GM23338 (cell line): ENCODE results near the gene MED13L. TPM values are rescaled to one million over a fixed set of nuclear protein-coding genes. Genes with fewer than 3 reads are reported as not detected.

Experiments
- ATAC-seq: fragments of 200-7000 bp; cut with Tn5 transposase; 3 replicates; pipeline ENCODE4 v1.9.1; 2020
- DNase-seq: peaks from one replicate; pipeline ENCODE4 v3.0.0-alpha.2; 2015; ENCODE audit warnings: low spot score
- H2AFZ ChIP-seq: fragments of 200-600 bp; sonication (generic); 2 replicates; pipeline ENCODE4 v1.8.0; 2016; ENCODE audit warnings: antibody characterized with exemption, mild to moderate bottlenecking, moderate library complexity
- H3F3A ChIP-seq: fragments of 200-600 bp; sonication (generic); replicated peaks from 2 replicates; pipeline ENCODE4 v1.8.0; 2017; ENCODE audit warnings: antibody characterized with exemption, mixed run types, low read depth
- H3K27ac ChIP-seq: fragments of 200-600 bp; sonication (generic); 2 replicates; pipeline ENCODE4 v1.6.1; 2016; ENCODE audit warnings: low read depth
- H3K27me3 ChIP-seq: fragments of 200-600 bp; sonication (generic); 2 replicates; pipeline ENCODE4 v1.8.0; 2016; ENCODE audit warnings: mild to moderate bottlenecking, mixed run types, moderate library complexity; ENCODE audit not compliant: insufficient read depth
- H3K36me3 ChIP-seq: fragments of 200-600 bp; sonication (generic); 2 replicates; pipeline ENCODE4 v1.8.0; 2016; ENCODE audit warnings: mild to moderate bottlenecking; ENCODE audit not compliant: insufficient read depth
- H3K4me1 ChIP-seq: fragments of 200-600 bp; sonication (generic); 2 replicates; pipeline ENCODE4 v1.8.0; 2016; ENCODE audit warnings: mild to moderate bottlenecking, moderate library complexity; ENCODE audit not compliant: insufficient read depth
- H3K4me2 ChIP-seq: fragments of 200-600 bp; sonication (generic); 2 replicates; pipeline ENCODE4 v1.7.1; 2017; ENCODE audit warnings: mixed run types
- H3K4me3 ChIP-seq: fragments of 200-600 bp; sonication (generic); 2 replicates; pipeline ENCODE4 v1.6.1; 2016; ENCODE audit warnings: mixed run types
- H3K79me2 ChIP-seq: fragments of 200-600 bp; sonication (generic); replicated peaks from 2 replicates; pipeline ENCODE4 v1.8.0; 2017; ENCODE audit warnings: mild to moderate bottlenecking; ENCODE audit not compliant: insufficient read depth
- H3K9me2 ChIP-seq: fragments of 200-600 bp; sonication (generic); 2 replicates; pipeline ENCODE4 v1.8.0; 2017; ENCODE audit not compliant: insufficient read depth
- H4K20me1 ChIP-seq: fragments of 200-600 bp; sonication (generic); replicated peaks from 2 replicates; pipeline ENCODE4 v1.8.0; 2017; ENCODE audit warnings: mild to moderate bottlenecking; ENCODE audit not compliant: insufficient read depth
- H3K27ac Mint-ChIP-seq: 2 replicates; pipeline ENCODE4 v1.8.0; 2020; ENCODE audit warnings: inconsistent platforms, mild to moderate bottlenecking, moderate library complexity, mixed read lengths
- H3K27me3 Mint-ChIP-seq: 3 replicates; pipeline ENCODE4 v1.8.0; 2022; ENCODE audit warnings: low read depth, mild to moderate bottlenecking, moderate library complexity, mixed read lengths, inconsistent platforms; ENCODE audit not compliant: insufficient read depth, poor library complexity
- H3K36me3 Mint-ChIP-seq: 3 replicates; pipeline ENCODE4 v1.8.0; 2021; ENCODE audit warnings: low read depth, mild to moderate bottlenecking, inconsistent platforms, moderate library complexity, mixed read lengths
- H3K4me1 Mint-ChIP-seq: 3 replicates; pipeline ENCODE4 v1.8.0; 2020; ENCODE audit warnings: mild to moderate bottlenecking, inconsistent platforms, mixed read lengths
- H3K4me3 Mint-ChIP-seq: 3 replicates; pipeline ENCODE4 v1.8.0; 2021; ENCODE audit warnings: moderate library complexity, mild to moderate bottlenecking, inconsistent platforms, mixed read lengths
- H3K9me3 Mint-ChIP-seq: 3 replicates; pipeline ENCODE4 v1.8.0; 2020; ENCODE audit warnings: moderate library complexity, mild to moderate bottlenecking, inconsistent platforms, mixed read lengths
- CREB1 ChIP-seq: fragments of 250-450 bp; sonication (Bioruptor Pico); IDR thresholded peaks from 2 replicates; pipeline ENCODE4 v1.5.0; 2020; ENCODE audit warnings: low read depth, mild to moderate bottlenecking, moderate library complexity
- POLR2AphosphoS5 ChIP-seq: IDR thresholded peaks from 2 replicates; pipeline ENCODE4 v1.6.1; 2016; ENCODE audit warnings: antibody characterized with exemption, low read depth
- ZNF114 ChIP-seq: fragments of 250-450 bp; sonication (Bioruptor Pico); IDR thresholded peaks from 2 replicates; pipeline ENCODE4 v1.5.0; 2020; ENCODE audit warnings: mild to moderate bottlenecking, moderate library complexity
- ZNF462 ChIP-seq: fragments of 250-450 bp; sonication (Bioruptor Pico); IDR thresholded peaks from 2 replicates; pipeline ENCODE4 v1.5.0; 2020; ENCODE audit warnings: mild to moderate bottlenecking, moderate library complexity
- polyA plus RNA-seq: library from polyadenylated mRNA; unstranded; fragments of >200 nt; fragmentation: Nextera tagmentation; extraction: Ambion mirVana; gene quantifications from 2 replicates; pipeline ENCODE4 v1.2.1, GENCODE V29; 2016
- total RNA-seq: library from RNA; depleted of rRNA; stranded (reverse); fragments of >200 nt; shearing (Covaris generic); gene quantifications from 2 replicates; pipeline ENCODE4 v1.2.3, GENCODE V29; 2014
- TF ChIP-seq, protein P1 (sequence below), 2 experiments: fragments of 200-600 bp in 1 of 2; sonication (generic) in 1 of 2; conservative IDR thresholded peaks; 2 replicates each; pipeline versions ENCODE4 v1.5.1 to v1.6.1; 2016 to 2017; ENCODE audit warnings: antibody characterized with exemption in 2 of 2, low read depth in 2 of 2, mild to moderate bottlenecking in 2 of 2, moderate library complexity in 1 of 2
- TF ChIP-seq, protein P2 (sequence below): IDR thresholded peaks from 2 replicates; pipeline ENCODE4 v1.6.1; 2016; ENCODE audit warnings: antibody characterized with exemption

Gene MED13L
- total and polyA plus RNA-seq, 2 experiments from 2014 or later = 20.9 to 73.6 TPM

DNA sequence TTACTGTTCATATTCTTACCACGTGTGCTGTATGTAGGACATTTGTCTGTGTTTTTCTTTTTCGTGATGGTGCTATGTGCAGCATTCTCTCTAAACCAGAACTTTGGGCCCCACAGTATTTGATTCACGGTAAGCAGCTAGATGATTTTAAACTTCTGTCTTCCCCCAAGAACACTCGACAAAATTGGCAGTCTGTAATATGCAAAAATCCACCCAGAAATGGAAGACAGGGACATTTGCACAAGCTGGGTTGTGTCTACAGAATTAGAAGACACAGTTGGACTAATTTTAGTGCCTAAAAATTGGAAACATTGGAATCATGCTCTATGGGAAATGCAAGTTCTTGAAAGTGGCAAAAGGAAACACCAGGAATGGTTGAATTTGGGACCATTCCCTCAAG lies 24.1 kb upstream of the MED13L start:
- H2AFZ ChIP-seq = peak overlapping the region; percentile 95; the same call in 1 of the 2 replicates
- H3K4me2 ChIP-seq = no peak overlapping the region
- H3K36me3 Mint-ChIP-seq = no peaks in the 10 kb centered on the region
- no peaks in the 10 kb centered on the region for H3K9me2 ChIP-seq
- DNase-seq (no peak), ATAC-seq (no peak)
- no peaks in the 10 kb centered on the region for H3K79me2 ChIP-seq
- H3K36me3 ChIP-seq = no peaks in the 10 kb centered on the region
- H3K4me3 Mint-ChIP-seq = no peak overlapping the region
- H3F3A ChIP-seq = no peaks in the 10 kb centered on the region
- H4K20me1 ChIP-seq = no peaks in the 10 kb centered on the region
- H3K27me3 ChIP-seq = no peaks in the 10 kb centered on the region
- no peak overlapping the region for H3K27ac Mint-ChIP-seq
- TF ChIP-seq POLR2AphosphoS5 (no peak), ZNF114 (CRISPR knock-in tag) (no peak), CREB1 (CRISPR knock-in tag) (no peak)
- TF ChIP-seq, protein P1, sequence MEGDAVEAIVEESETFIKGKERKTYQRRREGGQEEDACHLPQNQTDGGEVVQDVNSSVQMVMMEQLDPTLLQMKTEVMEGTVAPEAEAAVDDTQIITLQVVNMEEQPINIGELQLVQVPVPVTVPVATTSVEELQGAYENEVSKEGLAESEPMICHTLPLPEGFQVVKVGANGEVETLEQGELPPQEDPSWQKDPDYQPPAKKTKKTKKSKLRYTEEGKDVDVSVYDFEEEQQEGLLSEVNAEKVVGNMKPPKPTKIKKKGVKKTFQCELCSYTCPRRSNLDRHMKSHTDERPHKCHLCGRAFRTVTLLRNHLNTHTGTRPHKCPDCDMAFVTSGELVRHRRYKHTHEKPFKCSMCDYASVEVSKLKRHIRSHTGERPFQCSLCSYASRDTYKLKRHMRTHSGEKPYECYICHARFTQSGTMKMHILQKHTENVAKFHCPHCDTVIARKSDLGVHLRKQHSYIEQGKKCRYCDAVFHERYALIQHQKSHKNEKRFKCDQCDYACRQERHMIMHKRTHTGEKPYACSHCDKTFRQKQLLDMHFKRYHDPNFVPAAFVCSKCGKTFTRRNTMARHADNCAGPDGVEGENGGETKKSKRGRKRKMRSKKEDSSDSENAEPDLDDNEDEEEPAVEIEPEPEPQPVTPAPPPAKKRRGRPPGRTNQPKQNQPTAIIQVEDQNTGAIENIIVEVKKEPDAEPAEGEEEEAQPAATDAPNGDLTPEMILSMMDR (conservative IDR thresholded peaks at IDR 0.05; ENCODE audit: low read depth in 2 of 2) = no peak
- TF ChIP-seq, protein P2, sequence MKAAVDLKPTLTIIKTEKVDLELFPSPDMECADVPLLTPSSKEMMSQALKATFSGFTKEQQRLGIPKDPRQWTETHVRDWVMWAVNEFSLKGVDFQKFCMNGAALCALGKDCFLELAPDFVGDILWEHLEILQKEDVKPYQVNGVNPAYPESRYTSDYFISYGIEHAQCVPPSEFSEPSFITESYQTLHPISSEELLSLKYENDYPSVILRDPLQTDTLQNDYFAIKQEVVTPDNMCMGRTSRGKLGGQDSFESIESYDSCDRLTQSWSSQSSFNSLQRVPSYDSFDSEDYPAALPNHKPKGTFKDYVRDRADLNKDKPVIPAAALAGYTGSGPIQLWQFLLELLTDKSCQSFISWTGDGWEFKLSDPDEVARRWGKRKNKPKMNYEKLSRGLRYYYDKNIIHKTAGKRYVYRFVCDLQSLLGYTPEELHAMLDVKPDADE = no peak
- peaks cover 3% of the 10 kb centered on the region; the same call in 1 of the 2 replicates for H3K4me1 ChIP-seq
- peaks cover 2% of the 10 kb centered on the region for H3K27me3 Mint-ChIP-seq
- H3K4me3 ChIP-seq = no peak overlapping the region
- no peak overlapping the region for H3K27ac ChIP-seq
- peaks cover 26% of the 10 kb centered on the region for H3K4me1 Mint-ChIP-seq
- no peaks in the 10 kb centered on the region for H3K9me3 Mint-ChIP-seq

GRCh38 chr12:116299665-116300328 lies 22.3 kb upstream of the MED13L start:
- Histone ChIP-seq H2AFZ (peak overlapping the region; percentile 78), H3K4me3 (no peak overlapping the region), H3K79me2 (no peaks in the 10 kb centered on the region), H3K4me2 (no peak overlapping the region), H3K9me2 (no peaks in the 10 kb centered on the region; the same call in 1 of the 2 replicates), H3K27ac (no peak overlapping the region), H3F3A (no peaks in the 10 kb centered on the region), H3K36me3 (no peaks in the 10 kb centered on the region), H3K27me3 (no peaks in the 10 kb centered on the region), H3K4me1 (peaks cover 17% of the 10 kb centered on the region; the same call in 1 of the 2 replicates), H4K20me1 (no peaks in the 10 kb centered on the region)
- DNase-seq = no peak
- no peak overlapping the region for H3K27ac Mint-ChIP-seq
- no peaks in the 10 kb centered on the region for H3K36me3 Mint-ChIP-seq
- H3K4me1 Mint-ChIP-seq = peaks cover 34% of the 10 kb centered on the region
- ATAC-seq = peak; percentile 30; the same call in 2 of the 3 replicates
- H3K4me3 Mint-ChIP-seq = no peak overlapping the region
- H3K27me3 Mint-ChIP-seq = peaks cover 2% of the 10 kb centered on the region
- no peaks in the 10 kb centered on the region for H3K9me3 Mint-ChIP-seq
- TF ChIP-seq, protein P1 (conservative IDR thresholded peaks at IDR 0.05; ENCODE audit: low read depth in 2 of 2) = no peak
- no peak for TF ChIP-seq ZNF462 (CRISPR knock-in tag)
- no peak for TF ChIP-seq ZNF114 (CRISPR knock-in tag)
